NCI-H146 treated with DMSO at 0.1 percent for 48 hours (cell line): ENCODE measurements around the gene SORCS2.

Experiments
- DNase-seq: peaks from one replicate; lab custom pipeline; 2025; ENCODE audit not compliant: unreplicated experiment; lab: John Stamatoyannopoulos, UW

Gene SORCS2

GRCh38 chr4:7299908-7300710 lies 107.8 kb downstream of the SORCS2 start:
- DNase-seq, result no peak

- no peak for DNase-seq
Measured at GRCh38 chr4:7300711-7301095, 108.4 kb downstream of the SORCS2 start.

GRCh38 chr4:7301126-7301785 lies 108.9 kb downstream of the SORCS2 start:
- no peak for DNase-seq

- DNase-seq, result no peak
Measured at GRCh38 chr4:7301846-7302630, 109.7 kb downstream of the SORCS2 start.

- no peak for DNase-seq
Measured at GRCh38 chr4:7302781-7303404, 110.6 kb downstream of the SORCS2 start.

- DNase-seq, result no peak
Measured at GRCh38 chr4:7303561-7303960, 111.2 kb downstream of the SORCS2 start.

- no peak for DNase-seq
Measured at GRCh38 chr4:7304436-7304835, 112.1 kb downstream of the SORCS2 start.

- DNase-seq, result no peak
Measured at GRCh38 chr4:7306021-7306965, 114.0 kb downstream of the SORCS2 start.

- DNase-seq, result no peak
Measured at GRCh38 chr4:7306986-7307385, 114.6 kb downstream of the SORCS2 start.

GRCh38 chr4:7307394-7308099 lies 115.2 kb downstream of the SORCS2 start:
- no peak for DNase-seq

- DNase-seq, result no peak
Measured at GRCh38 chr4:7309181-7309580, 116.8 kb downstream of the SORCS2 start.

GRCh38 chr4:7309636-7310390 lies 117.5 kb downstream of the SORCS2 start:
- DNase-seq, result no peak

- DNase-seq, result no peak
Measured at GRCh38 chr4:7310451-7310850, 118.1 kb downstream of the SORCS2 start.

- no peak for DNase-seq
Measured at GRCh38 chr4:7311205-7311604, 118.9 kb downstream of the SORCS2 start.

GRCh38 chr4:7312691-7313090 lies 120.4 kb downstream of the SORCS2 start:
- DNase-seq, result no peak

- DNase-seq, result no peak
Measured at GRCh38 chr4:7313347-7313811, 121.0 kb downstream of the SORCS2 start.

GRCh38 chr4:7313991-7314390 lies 121.7 kb downstream of the SORCS2 start:
- DNase-seq, result no peak

- DNase-seq, result no peak
Measured at GRCh38 chr4:7315286-7315685, 122.9 kb downstream of the SORCS2 start.

- no peak for DNase-seq
Measured at GRCh38 chr4:7315935-7316334, 123.6 kb downstream of the SORCS2 start.
